ENCODE results near the gene UBALD1. TPM values are rescaled to one million over a fixed set of nuclear protein-coding genes. Genes with fewer than 3 reads are reported as not detected.

The UBALD1 gene
- total and polyA plus RNA-seq, 10 of the 15 experiments (the other 5 are each of a cell fraction or from before 2014, with no cell fraction given) = 0.05 to 32.7 (median 5.1) TPM

GRCh38 chr16:4578961-4579530, 35.6 kb downstream of the UBALD1 start (continued):
- no peak for TF ChIP-seq ZNF592 (IDR thresholded peaks at IDR 0.05)
- no peak for TF ChIP-seq CHD2 (IDR thresholded peaks at IDR 0.05; ENCODE audit: borderline replicate concordance, low read depth, low read length)
- no peak for TF ChIP-seq NFIC (IDR thresholded peaks at IDR 0.05; ENCODE audit: low read depth, low read length)
- no peak for TF ChIP-seq CUX1 (IDR thresholded peaks at IDR 0.05; ENCODE audit: insufficient replicate concordance, low read depth, low read length)
- TF ChIP-seq HSF1 (IDR thresholded peaks at IDR 0.05; ENCODE audit: low read depth, low read length) = no peak
- TF ChIP-seq YBX1 (IDR thresholded peaks at IDR 0.05) = no peak

All from GM12878 (cell line).